Erythroblast (primary cell): Measurements from ENCODE around the gene RCSD1.

Source experiments
- GATA1 ChIP-seq: IDR thresholded peaks from 2 replicates; pipeline ENCODE4 v1.6.1; 2011; ENCODE audit warnings: low read depth, mild to moderate bottlenecking, control low read depth, low read length, moderate library complexity
- POLR2A ChIP-seq: IDR thresholded peaks from 2 replicates; pipeline ENCODE4 v1.6.1; 2011; ENCODE audit warnings: mild to moderate bottlenecking, low read length

DNA sequence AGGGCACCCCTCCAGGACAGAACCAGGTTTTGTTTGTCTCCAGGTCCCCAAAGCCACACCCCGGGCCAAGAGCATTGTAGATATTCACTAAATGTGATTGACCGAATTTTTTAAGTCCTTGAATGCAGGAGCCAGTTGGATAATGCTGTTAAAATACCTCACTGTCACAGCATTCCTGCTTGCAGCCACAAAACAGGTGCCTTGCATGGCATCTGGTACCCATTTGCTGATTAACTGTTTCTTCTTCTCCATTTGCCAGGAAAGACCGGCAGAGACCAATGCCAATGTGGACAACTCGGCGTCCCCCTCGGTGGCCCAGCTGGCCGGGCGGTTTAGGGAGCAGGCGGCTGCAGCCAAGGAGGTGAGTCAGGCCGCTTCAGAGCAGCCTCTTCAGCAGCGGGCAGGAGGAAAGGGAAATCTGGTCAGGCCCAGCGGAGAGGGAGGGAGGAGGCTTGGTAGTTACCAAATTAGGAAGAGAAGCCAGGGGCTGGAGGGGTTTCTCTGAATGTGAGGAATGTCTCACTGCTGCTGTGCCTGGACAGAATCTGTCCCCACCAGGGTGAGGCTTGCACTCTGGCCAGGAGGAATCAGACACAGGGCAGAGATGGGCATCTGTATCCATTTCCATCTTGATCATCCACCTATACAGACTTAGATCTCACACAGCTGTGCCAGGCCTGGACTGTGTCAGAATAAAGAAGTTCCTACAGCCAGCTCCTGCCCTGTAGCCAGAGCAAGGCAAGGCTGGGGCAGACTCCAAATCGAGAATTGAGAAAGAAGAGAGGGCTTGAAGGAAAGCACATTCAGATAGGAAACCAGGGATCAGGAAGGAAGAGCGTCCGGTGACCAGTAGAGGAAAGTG lies 53.8 kb downstream of the RCSD1 start:
- TF ChIP-seq POLR2A: no peak
- no peak for TF ChIP-seq GATA1
